H9 (cell line): ENCODE results near the gene COL4A4. TPM values are rescaled to one million over a fixed set of nuclear protein-coding genes. Genes with fewer than 3 reads are reported as not detected.

ENCODE experiments used
- DNase-seq: peaks from one replicate; pipeline ENCODE4 v3.0.0-alpha.2; 2017
- H2AFZ ChIP-seq: one replicate; pipeline ENCODE4 v1.6.1; 2013; ENCODE audit warnings: mild to moderate bottlenecking, low read length, control low read depth, moderate library complexity
- H2AK5ac ChIP-seq: 2 replicates; pipeline ENCODE4 v1.6.1; 2013; ENCODE audit warnings: low read length, control low read depth, mixed read lengths; ENCODE audit not compliant: insufficient read length
- H2BK120ac ChIP-seq: one replicate; pipeline ENCODE4 v1.6.1; 2013; ENCODE audit warnings: low read depth, mild to moderate bottlenecking, low read length, control low read depth, inconsistent platforms; ENCODE audit not compliant: poor library complexity, severe bottlenecking
- H2BK12ac ChIP-seq: 2 replicates; pipeline ENCODE4 v1.6.1; 2013; ENCODE audit warnings: low read length, control low read depth, mixed read lengths, low read depth; ENCODE audit not compliant: insufficient read length
- H2BK15ac ChIP-seq: 2 replicates; pipeline ENCODE4 v1.6.1; 2013; ENCODE audit warnings: low read depth, low read length, control low read depth
- H2BK20ac ChIP-seq: one replicate; pipeline ENCODE4 v1.6.1; 2013; ENCODE audit warnings: low read depth, mild to moderate bottlenecking, low read length, control low read depth, inconsistent platforms; ENCODE audit not compliant: poor library complexity, severe bottlenecking
- H2BK5ac ChIP-seq: 2 replicates; pipeline ENCODE4 v1.6.1; 2013; ENCODE audit warnings: low read length, control low read depth, mixed read lengths; ENCODE audit not compliant: insufficient read length
- H3K14ac ChIP-seq: 2 replicates; pipeline ENCODE4 v1.6.1; 2013; ENCODE audit warnings: low read length, control low read depth; ENCODE audit not compliant: insufficient read depth
- H3K18ac ChIP-seq: 2 replicates; pipeline ENCODE4 v1.6.1; 2013; ENCODE audit warnings: low read depth, mild to moderate bottlenecking, mixed read lengths, low read length, control low read depth; ENCODE audit not compliant: insufficient read length
- H3K23ac ChIP-seq: 2 replicates; pipeline ENCODE4 v1.6.1; 2013; ENCODE audit warnings: low read length, control low read depth, mixed read lengths, low read depth; ENCODE audit not compliant: insufficient read length
- H3K23me2 ChIP-seq: 2 replicates; pipeline ENCODE4 v1.6.1; 2013; ENCODE audit warnings: low read depth, mild to moderate bottlenecking, mixed read lengths, low read length, control low read depth; ENCODE audit not compliant: insufficient read length, poor library complexity, severe bottlenecking
- H3K27ac ChIP-seq: 2 replicates; pipeline ENCODE4 v1.5.1; 2013; ENCODE audit warnings: low read length, control low read depth, mixed read lengths, low read depth; ENCODE audit not compliant: insufficient read length
- H3K27me3 ChIP-seq: 2 replicates; pipeline ENCODE4 v1.6.1; 2013; ENCODE audit warnings: low read length, control low read depth, inconsistent platforms; ENCODE audit not compliant: insufficient read depth
- H3K4ac ChIP-seq: 2 replicates; pipeline ENCODE4 v1.6.1; 2013; ENCODE audit warnings: low read depth, mild to moderate bottlenecking, control low read depth, inconsistent platforms, low read length, moderate library complexity
- H3K4me1 ChIP-seq: 2 replicates; pipeline ENCODE4 v1.6.1; 2013; ENCODE audit warnings: low read length, control low read depth, inconsistent platforms; ENCODE audit not compliant: insufficient read depth
- H3K4me2 ChIP-seq: 2 replicates; pipeline ENCODE4 v1.6.1; 2013; ENCODE audit warnings: low read length, control low read depth, mixed read lengths; ENCODE audit not compliant: insufficient read length, insufficient read depth
- H3K56ac ChIP-seq: 2 replicates; pipeline ENCODE4 v1.6.1; 2013; ENCODE audit warnings: low read depth, mild to moderate bottlenecking, mixed read lengths, low read length, control low read depth; ENCODE audit not compliant: insufficient read length
- H3K79me1 ChIP-seq: 2 replicates; pipeline ENCODE4 v1.6.1; 2013; ENCODE audit warnings: low read depth, mild to moderate bottlenecking, moderate library complexity, low read length, control low read depth, inconsistent platforms; ENCODE audit not compliant: insufficient read depth, poor library complexity, severe bottlenecking
- H3K79me2 ChIP-seq: 2 replicates; pipeline ENCODE4 v1.6.1; 2013; ENCODE audit warnings: low read length, control low read depth, inconsistent platforms; ENCODE audit not compliant: insufficient read depth
- H3K9ac ChIP-seq: 2 replicates; pipeline ENCODE4 v1.6.1; 2013; ENCODE audit warnings: low read length, control low read depth, mixed read lengths; ENCODE audit not compliant: insufficient read length; ENCODE audit errors: extremely low read depth
- H3K9me3 ChIP-seq: one replicate; pipeline ENCODE4 v1.6.1; 2013; ENCODE audit warnings: low read depth, low read length, inconsistent platforms; ENCODE audit not compliant: control insufficient read depth
- H3T11ph ChIP-seq: one replicate; pipeline ENCODE4 v1.6.1; 2013; ENCODE audit warnings: mild to moderate bottlenecking, low read length, control low read depth, inconsistent platforms
- H4K20me1 ChIP-seq: one replicate; pipeline ENCODE4 v1.6.1; 2013; ENCODE audit not compliant: control insufficient read depth, insufficient read length, insufficient read depth
- H4K5ac ChIP-seq: 2 replicates; pipeline ENCODE4 v1.6.1; 2013; ENCODE audit warnings: low read depth, mild to moderate bottlenecking, mixed read lengths, low read length, control low read depth; ENCODE audit not compliant: insufficient read length
- H4K8ac ChIP-seq: replicated peaks from 2 replicates; pipeline ENCODE4 v1.6.1; 2013; ENCODE audit warnings: low read length, control low read depth, mixed read lengths, low read depth; ENCODE audit not compliant: insufficient read length
- H4K91ac ChIP-seq: 2 replicates; pipeline ENCODE4 v1.6.1; 2013; ENCODE audit warnings: low read depth, mild to moderate bottlenecking, moderate library complexity, mixed read lengths, low read length, control low read depth; ENCODE audit not compliant: insufficient read length
- H3K27ac Mint-ChIP-seq, 3 experiments: 2 replicates in 2 of 3; 3 replicates in 1 of 3; pipeline ENCODE4 v1.8.0; 2020 to 2021; ENCODE audit warnings: mixed read lengths in 3 of 3, mild to moderate bottlenecking in 1 of 3, moderate library complexity in 1 of 3
- H3K27me3 Mint-ChIP-seq: 2 replicates; pipeline ENCODE4 v1.8.0; 2021; ENCODE audit warnings: low read depth, mild to moderate bottlenecking, moderate library complexity, mixed read lengths
- H3K36me3 Mint-ChIP-seq, 3 experiments: 2 replicates in 2 of 3; 3 replicates in 1 of 3; pipeline ENCODE4 v1.8.0; 2020 to 2021; ENCODE audit warnings: low read depth in 3 of 3, mixed read lengths in 3 of 3; ENCODE audit not compliant: insufficient read depth in 1 of 3
- H3K4me1 Mint-ChIP-seq, 2 experiments: 2 replicates each; pipeline ENCODE4 v1.8.0; 2020; ENCODE audit warnings: mixed read lengths in 2 of 2
- H3K4me3 Mint-ChIP-seq, 2 experiments: 2 replicates in 1 of 2; 3 replicates in 1 of 2; pipeline ENCODE4 v1.8.0; 2020 to 2021; ENCODE audit warnings: mild to moderate bottlenecking in 2 of 2, mixed read lengths in 2 of 2, moderate library complexity in 1 of 2
- H3K9me3 Mint-ChIP-seq, 2 experiments: 2 replicates in 1 of 2; 3 replicates in 1 of 2; pipeline ENCODE4 v1.8.0; 2020; ENCODE audit warnings: mild to moderate bottlenecking in 2 of 2, mixed read lengths in 2 of 2, moderate library complexity in 1 of 2
- WGBS: extraction: QIAGEN DNeasy Blood & Tissue Kit; methylation state at CpG from one replicate; pipeline ENCODE4 v1.1.7; 2013; ENCODE audit warnings: missing lambda C conversion rate, low lambda C conversion rate, mixed read lengths; ENCODE audit not compliant: insufficient read length; ENCODE audit errors: extremely low coverage; 5-methylcytosine and 5-hydroxymethylcytosine counted together
- total RNA-seq: library from RNA; stranded (reverse); gene quantifications from 2 replicates; pipeline ENCODE4 v1.2.1, GENCODE V29; 2021
- TF ChIP-seq, protein P1 (sequence below): fragments of 200-600 bp; sonication (generic); conservative IDR thresholded peaks from 3 replicates; pipeline ENCODE4 v1.8.0; 2021; ENCODE audit warnings: antibody characterized with exemption, mild to moderate bottlenecking

The COL4A4 gene
- total RNA-seq, 1 experiment from 2014 or later: 0.92 TPM

DNA sequence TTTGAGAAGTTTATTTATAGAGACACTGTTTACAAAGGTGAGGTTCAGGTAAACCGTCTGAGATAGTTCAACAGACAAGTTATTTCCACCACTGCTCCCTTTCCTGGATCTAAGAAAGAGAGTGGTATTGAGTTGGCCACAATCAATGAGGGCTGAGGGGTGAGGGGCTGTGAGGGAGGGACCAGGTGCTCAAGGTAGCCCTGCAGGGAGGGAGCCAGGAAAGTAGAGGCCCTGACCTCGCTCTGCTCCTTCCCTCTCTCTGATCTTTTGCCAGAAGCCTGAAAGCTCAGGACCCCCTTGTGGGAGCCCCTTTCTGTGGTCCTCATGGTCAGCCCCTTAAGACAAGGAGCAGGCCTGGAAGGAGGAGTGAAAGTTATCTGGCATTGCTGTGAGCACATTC is 30.2 kb upstream of the COL4A4 start:
- H3K4me1 Mint-ChIP-seq: peaks cover 10 to 17% of the 10 kb centered on the region in 2 experiments
- no peaks in the 10 kb centered on the region for H4K20me1 ChIP-seq
- no peak overlapping the region for H2AFZ ChIP-seq
- no peak overlapping the region for H3K27ac ChIP-seq
- no peak overlapping the region for H3K4me2 ChIP-seq
- H3K18ac ChIP-seq: no peak overlapping the region
- no peak overlapping the region for H4K8ac ChIP-seq
- no peak overlapping the region for H2BK5ac ChIP-seq
- H3K56ac ChIP-seq: no peak overlapping the region
- no peaks in the 10 kb centered on the region for H3K27me3 ChIP-seq
- no CpG with 5 or more reads among the region's 2 CpGs for WGBS
- TF ChIP-seq, protein P1, sequence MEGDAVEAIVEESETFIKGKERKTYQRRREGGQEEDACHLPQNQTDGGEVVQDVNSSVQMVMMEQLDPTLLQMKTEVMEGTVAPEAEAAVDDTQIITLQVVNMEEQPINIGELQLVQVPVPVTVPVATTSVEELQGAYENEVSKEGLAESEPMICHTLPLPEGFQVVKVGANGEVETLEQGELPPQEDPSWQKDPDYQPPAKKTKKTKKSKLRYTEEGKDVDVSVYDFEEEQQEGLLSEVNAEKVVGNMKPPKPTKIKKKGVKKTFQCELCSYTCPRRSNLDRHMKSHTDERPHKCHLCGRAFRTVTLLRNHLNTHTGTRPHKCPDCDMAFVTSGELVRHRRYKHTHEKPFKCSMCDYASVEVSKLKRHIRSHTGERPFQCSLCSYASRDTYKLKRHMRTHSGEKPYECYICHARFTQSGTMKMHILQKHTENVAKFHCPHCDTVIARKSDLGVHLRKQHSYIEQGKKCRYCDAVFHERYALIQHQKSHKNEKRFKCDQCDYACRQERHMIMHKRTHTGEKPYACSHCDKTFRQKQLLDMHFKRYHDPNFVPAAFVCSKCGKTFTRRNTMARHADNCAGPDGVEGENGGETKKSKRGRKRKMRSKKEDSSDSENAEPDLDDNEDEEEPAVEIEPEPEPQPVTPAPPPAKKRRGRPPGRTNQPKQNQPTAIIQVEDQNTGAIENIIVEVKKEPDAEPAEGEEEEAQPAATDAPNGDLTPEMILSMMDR: no peak
- H3T11ph ChIP-seq: no peak overlapping the region
- no peaks in the 10 kb centered on the region for H3K79me2 ChIP-seq
- H3K4me1 ChIP-seq: no peaks in the 10 kb centered on the region
- no peaks in the 10 kb centered on the region for H3K9me3 Mint-ChIP-seq
- no peak overlapping the region for H3K23ac ChIP-seq
- 0 out of 7 replicates have a peak, but pooled peaks cover 0 to 2% (median 0%) of the 10 kb centered on the region in 3 experiments for H3K36me3 Mint-ChIP-seq
- H2BK120ac ChIP-seq: no peak overlapping the region
- no peak overlapping the region for H2BK15ac ChIP-seq
- H2BK20ac ChIP-seq: no peak overlapping the region
- H3K9me3 ChIP-seq: no peaks in the 10 kb centered on the region
- no peak overlapping the region for H3K9ac ChIP-seq
- H2BK12ac ChIP-seq: no peak overlapping the region
- H3K79me1 ChIP-seq: no peaks in the 10 kb centered on the region
- H3K4me3 Mint-ChIP-seq: no peak overlapping the region
- H3K23me2 ChIP-seq: no peaks in the 10 kb centered on the region
- no peak overlapping the region for H2AK5ac ChIP-seq
- no peak overlapping the region for H3K4ac ChIP-seq
- H3K27me3 Mint-ChIP-seq: peaks cover 2% of the 10 kb centered on the region
- no peak overlapping the region for H3K14ac ChIP-seq
- no peak overlapping the region for H4K5ac ChIP-seq
- DNase-seq: no peak
- H3K27ac Mint-ChIP-seq: no peak overlapping the region
- no peak overlapping the region for H4K91ac ChIP-seq
